ENCODE measurements around the gene MRGPRX2.

The MRGPRX2 gene

DNA sequence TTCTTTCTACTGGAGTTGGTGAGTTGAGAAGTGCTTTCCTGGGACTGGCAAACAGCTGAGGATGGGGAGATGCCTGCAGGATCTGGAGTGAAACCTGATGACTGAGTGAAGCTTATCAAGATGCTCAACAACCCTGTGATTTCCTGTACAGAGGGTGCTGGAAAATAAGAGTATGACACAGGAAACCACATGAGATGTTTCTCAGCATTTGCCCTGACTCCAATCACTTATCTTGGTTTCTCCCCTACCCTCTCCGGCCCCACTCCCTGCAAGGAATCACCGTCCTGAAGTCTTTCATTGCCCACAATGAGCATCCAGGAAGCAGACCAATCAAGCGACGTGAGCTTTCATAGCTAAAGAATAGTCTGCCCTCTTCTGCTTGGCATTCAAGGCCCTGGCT is at the start of gene MRGPRX2:
TSS of gene MRGPRX2 (minus strand) at position 89 of the 400 bp plus-strand sequence. CDS start 4,315 bp downstream, outside the sequence.
- in situ Hi-C loops (cut with MboI; ENCODE audit: low sequenced_read_pairs), result loop anchor here (25.0 kb wide), 1 partner anchor 477 kb away; no protein-coding TSS in a partner anchor

DNA sequence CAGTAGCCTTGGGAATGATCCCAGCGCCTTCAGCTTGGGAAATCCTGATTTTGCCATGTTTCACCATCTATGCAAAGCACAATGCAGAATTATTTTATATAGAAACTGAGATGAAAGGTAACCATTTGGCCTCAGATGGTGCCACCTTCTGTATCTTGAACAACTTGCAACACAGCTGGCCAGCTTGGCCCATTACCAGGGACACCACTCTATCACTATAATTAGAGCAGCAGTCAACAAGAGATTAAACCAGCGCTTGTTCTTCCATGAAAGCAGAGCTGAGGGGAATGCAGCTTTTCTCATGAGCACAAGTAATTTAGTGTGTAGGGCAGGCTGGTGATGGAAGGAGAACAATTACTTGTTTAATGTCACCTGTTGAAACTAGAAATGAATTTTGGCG is 49.8 kb upstream of the MRGPRX2 start:
- in situ Hi-C loops (cut with MboI; ENCODE audit: low sequenced_read_pairs), result no loop called here

DNA sequence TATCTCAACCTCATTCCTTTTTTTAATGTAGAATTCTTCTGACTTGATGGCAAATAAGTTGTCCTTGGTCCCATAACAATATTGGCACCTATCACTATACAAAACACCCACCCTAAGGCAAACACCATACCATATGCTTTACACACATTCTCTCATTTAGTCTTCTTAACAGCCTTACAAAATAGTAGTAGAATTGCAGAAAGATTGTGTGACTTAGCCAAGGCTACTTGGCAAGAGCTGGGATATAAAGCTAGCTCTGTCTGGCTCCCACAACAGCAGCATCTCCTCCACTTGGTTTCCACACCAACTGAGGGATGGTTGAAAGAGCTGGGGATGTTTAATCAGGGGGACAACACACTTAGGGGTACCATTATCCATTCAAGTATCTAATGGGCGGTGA is 46.6 kb upstream of the MRGPRX2 start:
- in situ Hi-C loops (cut with MboI; ENCODE audit: low sequenced_read_pairs), result no loop called here

DNA sequence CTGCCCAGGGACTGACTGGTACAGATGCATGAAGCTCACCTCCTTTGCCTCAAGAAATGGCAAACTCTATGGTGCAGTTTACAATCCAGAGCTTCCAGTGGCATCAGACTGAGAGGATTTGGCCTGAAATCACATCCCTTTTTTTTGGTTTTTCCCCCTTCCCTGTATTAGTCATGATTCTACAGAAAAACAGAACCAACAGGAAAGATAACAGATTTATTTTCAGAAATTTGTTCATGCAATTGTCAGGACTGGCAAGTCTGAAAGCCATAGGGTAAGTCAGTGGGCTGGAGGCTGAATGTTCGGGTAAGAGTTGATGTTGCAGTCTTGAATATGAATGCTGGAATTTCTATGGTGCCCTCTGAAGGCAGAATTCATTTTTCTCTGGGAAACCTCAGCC is 44.5 kb upstream of the MRGPRX2 start:
- in situ Hi-C loops (cut with MboI; ENCODE audit: low sequenced_read_pairs), result no loop called here

DNA sequence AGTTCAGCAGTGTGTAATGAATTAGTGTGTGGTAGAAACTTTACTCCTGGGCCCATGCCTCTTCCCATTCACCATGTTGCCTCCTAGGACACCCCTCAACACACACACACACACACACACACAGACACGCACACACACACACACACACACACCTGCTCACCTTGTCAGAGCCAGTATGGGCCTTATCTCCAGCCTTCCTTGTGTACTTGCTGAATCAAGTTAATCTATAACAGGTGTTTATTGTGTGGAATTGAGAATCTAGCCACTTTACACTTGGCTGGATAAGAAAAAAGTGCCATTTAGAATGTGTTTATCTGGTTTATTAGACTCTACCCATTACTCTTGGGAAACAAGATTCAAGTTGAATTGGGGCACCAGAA is 42.0 kb upstream of the MRGPRX2 start:
- in situ Hi-C loops (cut with MboI; ENCODE audit: low sequenced_read_pairs), result no loop called here

DNA sequence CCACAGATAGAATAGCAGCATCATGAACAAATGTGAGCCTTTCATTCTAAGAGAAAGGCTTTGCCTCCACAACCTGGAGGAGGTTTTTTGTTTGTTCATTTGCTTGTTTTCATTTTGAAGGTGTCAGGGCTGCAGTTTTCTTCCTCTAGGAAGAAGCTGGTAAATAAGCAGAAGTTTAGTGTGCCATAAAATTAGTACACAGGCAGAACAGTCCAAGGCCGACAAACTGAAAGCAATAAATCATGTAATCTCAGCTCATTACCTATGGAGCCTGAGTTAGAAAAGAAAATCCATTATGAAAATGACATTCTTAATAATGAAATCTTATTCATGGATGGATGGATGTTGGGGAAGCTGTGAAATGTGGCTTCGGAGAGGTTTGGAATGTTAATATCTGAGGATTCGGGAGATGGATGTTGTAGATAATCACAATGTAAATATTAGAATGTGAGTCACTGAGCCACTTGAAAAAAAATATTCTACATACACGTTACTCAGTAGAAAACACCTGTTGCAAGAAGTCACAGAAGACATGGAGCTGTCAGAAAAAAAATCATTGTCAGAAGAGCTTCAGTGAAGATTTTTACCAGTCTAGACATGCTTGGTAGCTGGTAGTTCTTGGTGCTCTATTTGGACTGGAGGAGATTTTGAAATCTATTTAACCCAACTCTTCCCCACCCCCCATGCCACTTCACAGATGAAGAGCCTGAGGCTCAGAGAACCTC is 41.4 kb upstream of the MRGPRX2 start:
- in situ Hi-C loops (cut with MboI; ENCODE audit: low sequenced_read_pairs), result no loop called here

DNA sequence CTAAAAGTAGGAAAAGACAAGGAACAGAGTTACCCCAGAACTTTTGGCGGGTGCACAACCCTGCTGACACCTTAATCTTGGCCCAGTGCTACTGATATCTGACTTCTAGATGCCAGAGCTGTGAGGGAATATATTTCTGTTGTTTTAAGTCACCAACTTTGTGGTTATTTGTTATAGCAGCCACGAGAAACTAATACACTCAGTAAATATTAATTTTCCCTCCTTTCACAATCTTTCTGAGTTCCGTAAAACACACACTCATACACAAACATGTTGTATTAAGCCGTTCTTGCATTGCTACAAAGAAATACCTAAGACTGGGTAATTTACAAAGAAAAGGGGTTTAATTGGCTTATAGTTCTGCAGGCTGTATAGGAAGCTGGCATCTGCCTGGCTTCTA is 40.4 kb upstream of the MRGPRX2 start:
- in situ Hi-C loops (cut with MboI; ENCODE audit: low sequenced_read_pairs), result no loop called here

DNA sequence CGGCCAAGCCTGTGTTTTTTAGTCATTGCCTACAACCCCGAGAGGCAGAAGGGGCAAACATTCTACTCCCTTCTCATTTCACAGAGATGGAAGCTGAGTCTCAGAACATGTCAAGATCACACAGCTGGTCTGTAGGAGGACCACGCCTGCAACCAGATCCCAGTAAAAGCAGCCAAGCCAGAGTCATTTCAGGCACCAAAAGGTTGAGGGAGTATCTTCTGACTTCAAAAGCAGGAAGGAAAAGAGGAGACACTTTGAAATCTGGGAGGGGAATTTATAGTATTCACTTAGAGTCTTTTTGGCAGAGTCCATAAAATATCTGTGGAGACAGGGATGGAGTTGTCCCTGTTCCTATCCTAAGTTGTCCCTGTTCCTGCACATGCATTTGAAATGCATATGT is 38.6 kb upstream of the MRGPRX2 start:
- in situ Hi-C loops (cut with MboI; ENCODE audit: low sequenced_read_pairs), result no loop called here

DNA sequence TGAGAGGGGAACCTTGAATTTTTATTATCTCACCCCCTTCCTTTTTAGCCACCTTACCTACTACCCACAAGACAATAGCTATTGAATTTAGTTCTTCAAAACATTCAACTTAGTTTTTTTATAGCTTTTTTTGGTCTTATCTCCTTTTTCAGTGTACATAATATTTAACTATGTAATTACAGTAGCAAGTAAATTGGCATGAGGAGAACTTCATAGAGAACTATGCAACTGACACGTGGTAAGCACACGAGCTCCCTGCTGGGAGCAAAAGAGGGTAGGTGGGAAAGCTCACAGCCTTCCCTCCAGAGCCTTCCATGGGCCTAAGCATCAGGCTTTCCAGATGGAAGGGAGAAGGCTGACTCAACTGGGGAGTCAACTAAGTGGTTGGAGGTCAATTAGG is 34.3 kb upstream of the MRGPRX2 start:
- in situ Hi-C loops (cut with MboI; ENCODE audit: low sequenced_read_pairs), result no loop called here

DNA sequence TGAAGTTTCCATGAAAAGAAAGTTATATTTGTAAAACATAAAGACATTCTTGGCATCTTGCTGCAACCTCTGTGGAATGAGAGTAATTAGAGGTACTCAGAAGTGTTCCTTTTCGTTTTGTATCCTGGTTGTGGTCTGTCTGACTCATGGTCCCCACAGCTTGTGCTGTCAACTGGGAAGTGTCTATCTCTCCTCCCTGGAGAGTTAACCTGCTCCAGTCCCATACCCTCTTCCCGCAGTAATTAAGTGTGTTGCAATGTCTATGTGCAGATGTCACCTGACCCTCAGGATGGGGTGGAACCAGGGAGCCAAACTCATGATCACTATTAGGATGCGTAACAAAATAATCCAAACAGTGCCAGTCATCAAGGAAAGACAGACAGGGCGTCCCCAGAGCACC is 33.5 kb upstream of the MRGPRX2 start:
- in situ Hi-C loops (cut with MboI; ENCODE audit: low sequenced_read_pairs), result no loop called here

DNA sequence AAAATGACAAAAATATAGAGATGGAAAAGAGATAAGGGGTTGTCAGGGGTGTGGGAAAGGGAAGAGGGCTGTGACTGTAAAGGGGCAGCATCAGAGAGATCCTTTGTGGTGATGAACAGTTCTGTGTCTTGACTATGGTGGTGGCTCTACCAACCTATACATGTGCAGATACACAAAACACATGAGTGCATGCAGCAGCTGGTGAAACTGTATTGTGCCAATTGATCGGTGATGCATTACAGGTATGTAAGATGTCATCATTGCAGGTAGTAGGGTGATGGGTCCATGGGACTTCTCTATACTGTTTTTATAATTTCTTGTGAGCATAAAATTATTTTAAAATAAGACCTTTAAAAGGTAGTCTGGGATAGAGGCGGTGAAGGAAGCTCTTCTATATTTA is 32.3 kb upstream of the MRGPRX2 start:
- in situ Hi-C loops (cut with MboI; ENCODE audit: low sequenced_read_pairs), result no loop called here

DNA sequence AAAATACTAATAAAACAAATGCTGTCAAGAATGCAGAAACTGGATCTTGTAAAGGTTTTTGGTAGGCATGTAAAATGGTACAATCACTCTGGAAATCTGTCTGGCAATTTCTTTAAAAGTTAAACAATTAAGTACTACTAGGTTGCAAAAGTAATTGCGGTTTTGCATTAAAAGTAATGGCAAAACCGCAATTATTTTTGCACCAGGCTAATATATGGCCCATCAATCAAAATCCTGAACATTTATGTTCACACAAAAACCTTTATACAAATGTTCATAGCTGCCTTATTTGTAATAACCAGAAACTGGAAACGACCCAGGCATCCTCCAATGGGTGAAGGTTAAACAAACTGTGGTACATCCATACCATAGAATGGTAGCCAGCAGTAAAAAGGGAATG is 31.8 kb upstream of the MRGPRX2 start:
- in situ Hi-C loops (cut with MboI; ENCODE audit: low sequenced_read_pairs), result no loop called here

DNA sequence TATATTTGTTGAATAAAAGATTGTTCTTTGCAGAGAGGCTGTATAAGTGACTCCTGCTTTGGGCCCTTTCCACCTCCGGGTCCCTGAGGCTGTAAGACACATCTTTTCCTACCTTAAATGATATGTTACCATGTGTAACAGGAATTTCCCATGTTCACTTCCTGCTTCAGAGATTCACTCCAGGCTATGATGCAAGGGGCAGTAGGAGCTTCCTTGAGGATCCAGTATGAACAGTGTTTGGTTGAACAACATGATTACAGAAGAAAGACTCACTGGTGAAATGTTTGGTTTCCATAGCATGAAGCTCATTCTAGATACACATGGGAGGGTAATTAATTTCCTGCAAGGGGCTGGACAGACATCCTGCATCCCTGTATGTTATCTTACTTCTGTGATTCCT is 30.8 kb upstream of the MRGPRX2 start:
- in situ Hi-C loops (cut with MboI; ENCODE audit: low sequenced_read_pairs), result no loop called here

DNA sequence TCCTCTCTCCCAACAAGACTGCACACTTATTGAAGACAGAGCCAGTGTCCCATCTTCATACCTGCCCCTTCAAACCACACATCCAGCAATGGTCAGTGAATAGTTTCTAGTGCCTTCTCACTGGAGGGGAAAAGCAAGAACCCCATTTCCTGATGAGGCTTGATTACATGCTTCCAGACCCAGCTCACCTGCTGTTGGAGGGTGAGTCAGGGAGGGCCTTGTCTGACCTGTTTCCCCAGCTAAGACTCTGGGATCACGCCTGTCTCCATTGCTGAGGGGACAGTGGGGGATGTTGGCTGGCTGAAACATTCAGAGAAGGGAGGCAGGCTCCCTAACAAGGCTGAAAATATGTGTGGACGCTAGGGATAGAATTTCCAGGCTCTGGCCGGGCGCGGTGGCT is 28.9 kb upstream of the MRGPRX2 start:
- in situ Hi-C loops (cut with MboI; ENCODE audit: low sequenced_read_pairs), result no loop called here

DNA sequence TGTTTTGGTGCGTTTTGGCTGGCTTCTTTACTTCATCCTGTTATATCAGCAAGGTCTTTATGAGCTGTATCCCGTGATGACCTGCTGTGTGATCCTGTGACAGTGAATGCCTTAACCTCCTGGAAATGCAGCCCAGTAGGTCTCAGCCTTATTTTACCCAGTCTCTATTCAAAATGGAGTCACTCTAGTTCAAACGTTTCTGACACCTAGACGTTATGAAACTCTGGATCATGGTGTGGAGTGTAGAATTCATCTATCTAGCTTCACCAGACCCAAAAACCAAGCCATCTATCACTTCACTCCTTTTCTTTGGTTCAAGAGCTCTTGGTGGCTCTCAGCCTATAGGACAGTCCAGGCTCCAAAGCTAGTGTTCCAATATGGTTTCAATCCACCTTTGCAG is 28.3 kb upstream of the MRGPRX2 start:
- in situ Hi-C loops (cut with MboI; ENCODE audit: low sequenced_read_pairs), result no loop called here

DNA sequence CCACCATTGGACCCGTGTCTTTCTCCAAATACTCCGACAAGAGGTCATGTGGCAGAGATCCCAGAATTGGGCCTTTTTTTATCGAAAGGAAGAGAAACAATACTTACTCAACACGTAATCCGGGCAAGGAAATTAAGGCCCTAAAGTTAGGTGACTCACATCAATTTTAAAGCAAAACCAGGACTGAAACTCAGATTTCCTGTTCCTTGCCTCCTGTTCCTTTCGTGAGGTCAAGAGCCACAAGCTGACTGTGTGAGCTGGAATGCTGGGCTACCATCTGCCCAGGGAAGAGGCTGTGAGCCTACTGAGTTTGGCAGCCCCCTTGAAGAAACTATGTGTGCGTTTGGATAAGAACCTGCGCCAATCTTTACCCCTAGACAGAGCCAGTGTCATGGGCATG is 27.1 kb upstream of the MRGPRX2 start:
- in situ Hi-C loops (cut with MboI; ENCODE audit: low sequenced_read_pairs), result no loop called here

DNA sequence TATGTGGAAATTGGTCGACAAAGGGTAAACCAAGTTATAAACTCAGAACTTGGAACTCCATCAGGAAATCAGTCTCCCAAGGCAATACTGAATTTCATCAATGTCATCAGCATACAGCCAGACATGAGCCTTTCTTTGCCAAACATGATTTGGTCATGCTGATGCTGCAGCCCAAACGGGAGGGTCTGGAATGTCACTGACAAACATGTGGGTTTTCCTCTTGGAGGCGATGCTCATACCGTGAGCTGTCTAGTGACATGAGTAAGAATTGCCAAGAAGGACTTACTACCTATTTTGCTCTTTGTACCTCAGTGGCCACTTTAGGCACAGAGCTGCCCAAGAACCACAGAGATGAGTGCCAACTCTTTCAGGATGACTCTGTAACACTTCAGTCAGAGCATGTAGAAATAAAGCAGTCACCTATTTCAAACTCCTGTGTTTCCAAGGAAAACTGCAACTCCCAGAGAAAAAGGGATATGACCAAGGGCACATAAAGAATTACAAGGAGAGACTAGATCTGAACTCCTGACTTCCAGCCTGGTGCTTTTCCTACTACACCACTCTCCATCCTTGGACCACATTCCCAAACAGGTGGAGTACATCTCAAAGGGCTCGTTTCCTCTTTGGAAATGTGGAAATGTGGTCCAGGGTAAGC is 24.3 kb upstream of the MRGPRX2 start:
- in situ Hi-C loops (cut with MboI; ENCODE audit: low sequenced_read_pairs), result no loop called here

DNA sequence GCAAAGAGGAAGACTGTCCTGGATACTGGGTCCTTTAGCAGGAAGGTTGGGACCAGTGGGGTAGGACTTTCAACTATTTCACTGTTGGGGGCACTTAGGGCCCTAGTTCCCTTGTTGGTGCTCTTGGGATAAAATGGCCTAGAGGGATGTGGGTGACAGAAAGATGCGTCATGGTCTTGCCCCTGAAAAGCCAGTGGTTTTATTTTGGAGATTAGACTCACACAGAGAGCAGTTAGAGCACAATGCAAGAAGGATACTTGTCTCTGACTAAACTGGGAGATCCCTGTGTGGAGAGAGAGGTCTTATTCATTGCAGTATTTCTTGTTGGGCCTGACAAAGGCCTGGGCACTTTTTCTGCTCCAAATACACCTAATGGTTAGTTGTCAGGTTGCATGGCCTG is 22.6 kb upstream of the MRGPRX2 start:
- in situ Hi-C loops (cut with MboI; ENCODE audit: low sequenced_read_pairs), result no loop called here

DNA sequence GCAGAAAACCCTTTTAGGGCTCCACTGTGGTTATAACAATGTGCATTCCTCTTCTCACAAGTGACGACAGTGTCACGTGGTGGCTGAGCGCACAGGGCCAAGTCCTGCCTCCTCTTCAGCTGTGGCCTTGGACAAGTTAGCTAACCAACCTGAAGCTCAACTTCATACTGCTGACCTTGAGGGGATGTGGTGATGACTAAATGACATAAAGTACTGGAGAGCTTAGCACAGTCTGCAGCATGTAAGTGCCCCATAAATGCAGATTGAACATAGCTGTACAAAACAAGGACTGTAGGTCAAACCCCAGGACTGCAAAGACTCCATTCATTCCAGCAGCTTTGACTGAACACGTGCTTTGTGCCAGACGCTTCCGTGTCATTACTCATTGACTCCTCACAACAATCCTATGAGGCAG is 20.1 kb upstream of the MRGPRX2 start:
- in situ Hi-C loops (cut with MboI; ENCODE audit: low sequenced_read_pairs), result no loop called here

DNA sequence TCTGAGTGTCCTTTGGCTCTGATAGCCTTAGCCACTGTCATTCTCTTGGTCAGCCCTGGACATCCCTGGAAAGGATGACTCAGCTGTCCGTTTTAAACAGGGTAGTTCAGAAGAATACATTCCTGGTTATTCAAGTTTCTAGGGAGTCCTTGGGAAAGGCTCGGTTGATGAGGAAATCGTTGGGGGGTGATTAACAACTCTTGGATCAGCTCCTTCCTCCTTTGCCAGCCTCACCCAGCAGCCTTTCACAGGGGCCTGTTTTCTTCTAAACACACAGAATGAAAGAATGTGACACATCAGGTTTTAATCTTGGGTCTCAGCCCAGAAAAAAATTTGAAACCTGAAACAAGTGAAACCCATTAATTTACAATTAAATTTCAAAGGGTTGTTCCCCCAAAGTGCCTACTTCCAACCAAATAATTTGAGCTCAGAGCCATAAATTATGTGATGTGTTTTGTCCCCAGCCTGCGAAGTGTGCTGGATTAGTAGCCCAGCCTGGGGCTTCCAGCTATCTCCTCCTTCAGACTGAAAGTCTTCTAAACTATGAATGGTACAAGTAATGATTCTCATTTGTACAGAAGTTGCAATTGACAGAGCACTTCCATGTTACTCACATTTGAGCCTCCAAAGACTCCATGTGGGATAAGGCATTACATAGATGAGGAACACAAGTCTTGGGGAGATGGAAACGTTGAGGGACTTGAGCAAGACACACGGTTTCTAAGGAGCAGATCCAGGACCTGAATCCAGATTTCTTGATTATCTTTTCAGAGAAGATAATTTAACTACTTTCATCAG is 19.3 kb upstream of the MRGPRX2 start:
- in situ Hi-C loops (cut with MboI; ENCODE audit: low sequenced_read_pairs), result no loop called here

DNA sequence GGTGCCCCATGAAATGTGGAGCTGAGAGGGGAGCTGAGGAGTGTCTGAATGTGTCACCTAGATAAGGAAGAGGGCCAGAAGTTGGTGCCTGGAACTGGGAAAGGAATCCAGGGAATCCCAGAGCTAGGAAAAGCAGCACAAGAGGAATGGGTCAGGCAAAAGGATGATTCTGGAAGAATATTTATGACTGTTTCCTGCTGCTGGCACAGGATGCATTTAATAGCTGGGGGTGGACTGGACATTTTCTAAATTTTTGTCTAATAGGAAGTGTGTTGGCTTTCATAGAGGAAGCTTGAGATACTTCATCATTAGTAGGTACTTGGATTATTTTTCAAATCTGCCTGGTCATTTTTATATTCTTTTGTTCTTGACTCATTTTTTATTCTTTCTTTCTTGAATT is 17.4 kb upstream of the MRGPRX2 start:
- in situ Hi-C loops (cut with MboI; ENCODE audit: low sequenced_read_pairs), result no loop called here
